UCSD-AML1 (cell line): ENCODE measurements around the gene LRRC52.
A peak's percentile ranks its signal among the peaks of the same experiment; 100 is the strongest.
"Not testable (repeated sequence)": the region's sequence is repeated elsewhere in the genome, so short reads cannot be mapped to it uniquely, and the experiment has no call there.

Experiments
- DNase-seq: peaks from one replicate; lab custom pipeline; 2025; ENCODE audit not compliant: unreplicated experiment; lab: John Stamatoyannopoulos, UW

LRRC52 gene

GRCh38 chr1:165580931-165581871 lies 37.4 kb downstream of the LRRC52 start:
- no peak for DNase-seq

GRCh38 chr1:165581926-165582325 lies 38.1 kb downstream of the LRRC52 start:
- DNase-seq, result no peak

GRCh38 chr1:165586398-165586797 lies 42.6 kb downstream of the LRRC52 start:
- DNase-seq, result no peak

- not testable (repeated sequence) for DNase-seq
Measured at GRCh38 chr1:165591391-165591790, 47.6 kb downstream of the LRRC52 start.

- peak; percentile 53 for DNase-seq
Measured at GRCh38 chr1:165592945-165593823, 49.4 kb downstream of the LRRC52 start.

- no peak for DNase-seq
Measured at GRCh38 chr1:165595246-165595938, 51.6 kb downstream of the LRRC52 start.

- DNase-seq, result peak; percentile 92
Measured at GRCh38 chr1:165597883-165598675, 54.3 kb downstream of the LRRC52 start.

- no peak for DNase-seq
Measured at GRCh38 chr1:165598676-165599059, 54.9 kb downstream of the LRRC52 start.

GRCh38 chr1:165600793-165601192 lies 57.0 kb downstream of the LRRC52 start:
- DNase-seq, result no peak

GRCh38 chr1:165603810-165604209 lies 60.0 kb downstream of the LRRC52 start:
- DNase-seq, result no peak

- DNase-seq, result no peak
Measured at GRCh38 chr1:165605246-165605645, 61.4 kb downstream of the LRRC52 start.

- DNase-seq, result not testable (repeated sequence)
Measured at GRCh38 chr1:165606676-165607075, 62.9 kb downstream of the LRRC52 start.

- no peak for DNase-seq
Measured at GRCh38 chr1:165610866-165611265, 67.1 kb downstream of the LRRC52 start.

GRCh38 chr1:165612062-165612461 lies 68.3 kb downstream of the LRRC52 start:
- DNase-seq, result no peak
